Activated naive CD4-positive, alpha-beta T cell treated with Interleukin-2 at 50 U/mL for 16 hours (primary cell): ENCODE measurements around the gene SHH.
"Not testable (repeated sequence)": the region's sequence is repeated elsewhere in the genome, so short reads cannot be mapped to it uniquely, and the experiment has no call there.

ENCODE experiments used
- DNase-seq: peaks from one replicate; pipeline ENCODE4 v3.0.0-alpha.2; 2020

Gene SHH

DNA sequence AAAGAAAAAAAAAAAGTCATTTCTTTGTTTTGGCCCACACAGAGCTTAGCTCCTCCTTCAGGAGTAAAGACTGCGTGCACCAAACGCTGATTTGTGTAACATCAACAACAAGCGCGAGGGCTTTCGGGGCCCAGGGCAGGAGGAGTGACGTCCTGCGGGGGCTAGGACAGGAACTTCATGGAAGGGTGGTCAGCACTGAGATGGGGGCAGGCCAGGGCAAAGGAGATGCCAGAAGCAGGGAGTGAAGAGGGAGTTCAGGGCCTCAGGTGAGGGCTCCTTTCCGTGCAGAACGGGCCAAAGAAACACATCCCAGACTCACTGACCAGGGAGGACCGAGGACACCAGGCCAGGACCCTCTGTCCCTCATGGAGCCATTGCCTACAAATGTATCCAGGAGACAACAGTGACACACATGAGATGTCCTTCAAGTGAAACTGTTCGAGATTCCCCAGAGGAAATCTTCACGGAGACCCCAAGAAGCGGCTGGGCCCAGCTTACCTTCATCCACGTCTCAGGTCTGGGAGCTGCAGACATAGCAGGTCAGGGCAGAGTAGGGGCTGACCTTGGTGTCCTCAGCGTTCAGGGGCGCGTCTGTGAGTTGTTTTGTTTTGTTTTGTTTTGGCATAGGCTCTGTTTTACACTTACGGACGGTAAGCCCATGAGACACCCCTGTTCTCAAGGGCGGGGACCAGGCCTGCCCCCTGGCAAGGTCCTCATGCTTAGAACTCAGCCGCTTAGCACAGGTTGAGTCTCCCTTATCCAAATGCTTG lies 30.4 kb upstream of the SHH start:
- no peak for DNase-seq

DNA sequence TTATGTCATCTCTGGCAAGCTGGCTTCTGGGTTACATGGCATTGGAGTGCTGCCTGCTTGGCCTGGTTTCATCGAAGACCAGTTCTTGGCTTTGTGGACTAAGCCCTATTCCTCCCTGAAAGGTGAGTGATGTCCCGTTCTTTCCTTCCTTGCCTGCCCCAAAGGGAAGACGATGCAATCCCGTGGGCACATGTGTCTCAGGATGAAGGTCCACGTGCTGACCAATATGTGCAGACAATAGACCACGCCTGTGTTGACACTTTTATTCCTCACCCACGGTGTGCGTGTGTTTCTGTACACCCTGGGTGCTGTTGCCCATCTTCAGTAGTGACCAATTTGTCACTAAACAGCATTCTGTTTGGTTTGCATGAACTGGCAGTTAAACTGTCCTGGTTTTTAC lies 28.6 kb upstream of the SHH start:
- DNase-seq, result no peak

GRCh38 chr7:155840262-155840885 lies 28.1 kb upstream of the SHH start:
- DNase-seq, result no peak

DNA sequence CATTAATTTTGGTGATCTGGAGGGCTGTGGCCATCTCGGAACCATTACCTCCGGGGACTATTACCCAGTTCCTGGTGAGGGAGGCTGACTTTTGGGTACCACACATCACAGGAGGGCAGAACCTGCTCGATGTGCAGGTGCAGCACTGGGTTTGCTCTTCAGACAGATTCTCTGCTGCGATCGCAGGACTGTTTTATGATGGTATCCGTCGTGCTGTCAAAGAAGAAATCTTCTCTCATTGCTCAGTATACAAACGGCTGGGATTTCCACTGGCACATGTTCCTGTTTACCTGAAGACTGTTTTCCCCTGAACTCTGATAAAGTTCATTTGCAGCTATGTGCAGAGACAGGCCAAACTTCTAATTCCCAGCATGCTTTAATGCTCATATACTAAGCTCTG lies 27.2 kb upstream of the SHH start:
- DNase-seq, result no peak

GRCh38 chr7:155838312-155838711 lies 26.0 kb upstream of the SHH start:
- not testable (repeated sequence) for DNase-seq

GRCh38 chr7:155837126-155837479 lies 24.8 kb upstream of the SHH start:
- no peak for DNase-seq

- no peak for DNase-seq
Observed at GRCh38 chr7:155836216-155837125, 24.2 kb upstream of the SHH start.

GRCh38 chr7:155835446-155836215 lies 23.4 kb upstream of the SHH start:
- no peak for DNase-seq

DNA sequence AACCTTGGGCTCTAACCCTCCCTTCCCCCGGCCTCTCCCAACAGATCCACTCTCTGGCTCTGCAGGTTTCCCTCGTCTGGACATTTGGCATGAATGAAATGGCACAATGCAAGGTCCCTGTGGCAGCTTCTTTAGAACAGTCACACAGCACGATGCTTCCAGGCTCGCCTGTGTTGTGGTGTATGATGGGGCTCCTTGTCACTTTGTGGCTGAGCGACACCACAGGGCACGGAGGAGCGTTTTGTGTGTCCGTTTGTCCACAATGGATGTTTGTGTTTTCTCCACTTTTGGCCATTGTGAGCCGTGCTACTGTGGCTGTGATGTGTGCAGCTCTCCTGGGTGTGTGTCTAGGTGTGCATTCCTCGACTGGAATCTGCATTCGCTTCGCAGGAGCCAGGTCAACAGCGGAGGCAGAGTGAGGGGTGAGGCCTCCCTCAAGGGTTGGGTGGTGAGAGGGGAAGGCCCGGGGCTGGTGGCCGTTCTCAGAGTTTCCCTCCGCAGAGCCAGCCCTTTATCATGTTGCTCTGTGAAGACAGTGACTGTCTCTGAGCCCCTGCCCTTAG lies 22.3 kb upstream of the SHH start:
- no peak for DNase-seq

DNA sequence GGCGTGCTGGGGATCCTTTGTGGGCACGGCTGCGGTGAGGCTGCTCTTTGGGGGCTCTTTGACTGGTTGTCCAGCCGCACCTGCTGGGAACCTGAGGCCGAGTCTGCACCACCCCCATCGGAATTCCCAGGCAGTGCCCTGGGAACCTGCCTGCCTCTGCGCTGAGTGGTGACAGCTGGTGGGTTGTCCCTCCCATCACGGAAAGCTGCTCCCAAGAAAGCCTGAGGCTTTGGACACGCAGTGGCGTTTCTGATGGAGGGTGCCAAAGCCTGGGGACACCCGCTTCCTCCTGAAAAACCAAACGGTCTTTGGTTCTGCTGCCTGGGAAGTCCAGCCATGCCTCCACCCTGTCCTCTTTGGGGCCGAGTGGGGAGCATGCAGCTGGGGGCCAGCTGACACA lies 21.4 kb upstream of the SHH start:
- DNase-seq, result no peak

GRCh38 chr7:155832581-155832981 lies 20.3 kb upstream of the SHH start:
- no peak for DNase-seq

DNA sequence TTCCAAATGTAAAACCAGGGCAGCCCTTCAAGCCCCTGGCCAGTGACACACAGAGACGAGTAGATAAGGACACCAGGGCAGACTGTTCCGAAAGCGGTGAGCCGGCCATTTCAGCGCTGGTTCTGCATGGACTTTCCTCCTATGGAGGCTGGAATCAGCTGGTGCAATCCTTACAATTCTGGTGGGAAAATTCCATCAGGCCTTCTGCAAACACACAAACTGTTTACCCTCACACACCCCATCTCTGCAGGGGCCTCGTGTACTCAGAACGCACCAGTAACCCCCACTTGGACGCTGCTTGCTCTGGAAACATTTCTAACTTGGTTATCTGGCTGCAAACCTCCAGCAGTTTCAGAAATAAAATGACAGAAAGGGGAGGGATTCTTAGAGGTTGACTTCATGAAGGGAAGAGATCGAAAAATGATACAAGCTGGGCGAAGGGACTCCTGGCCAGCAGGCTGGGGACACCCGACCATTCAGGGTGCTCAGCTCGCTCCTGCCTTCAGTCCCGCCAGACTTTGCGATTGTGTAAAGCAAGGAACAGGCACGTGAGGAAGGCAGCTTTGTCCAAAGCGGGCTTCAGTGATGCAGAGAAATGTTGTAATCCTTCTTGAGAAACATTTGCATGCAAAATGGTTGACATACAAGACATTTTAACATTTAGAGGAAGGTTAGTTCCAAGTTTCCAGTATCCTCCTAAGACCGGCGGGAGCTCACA lies 19.7 kb upstream of the SHH start:
- DNase-seq, result no peak

DNA sequence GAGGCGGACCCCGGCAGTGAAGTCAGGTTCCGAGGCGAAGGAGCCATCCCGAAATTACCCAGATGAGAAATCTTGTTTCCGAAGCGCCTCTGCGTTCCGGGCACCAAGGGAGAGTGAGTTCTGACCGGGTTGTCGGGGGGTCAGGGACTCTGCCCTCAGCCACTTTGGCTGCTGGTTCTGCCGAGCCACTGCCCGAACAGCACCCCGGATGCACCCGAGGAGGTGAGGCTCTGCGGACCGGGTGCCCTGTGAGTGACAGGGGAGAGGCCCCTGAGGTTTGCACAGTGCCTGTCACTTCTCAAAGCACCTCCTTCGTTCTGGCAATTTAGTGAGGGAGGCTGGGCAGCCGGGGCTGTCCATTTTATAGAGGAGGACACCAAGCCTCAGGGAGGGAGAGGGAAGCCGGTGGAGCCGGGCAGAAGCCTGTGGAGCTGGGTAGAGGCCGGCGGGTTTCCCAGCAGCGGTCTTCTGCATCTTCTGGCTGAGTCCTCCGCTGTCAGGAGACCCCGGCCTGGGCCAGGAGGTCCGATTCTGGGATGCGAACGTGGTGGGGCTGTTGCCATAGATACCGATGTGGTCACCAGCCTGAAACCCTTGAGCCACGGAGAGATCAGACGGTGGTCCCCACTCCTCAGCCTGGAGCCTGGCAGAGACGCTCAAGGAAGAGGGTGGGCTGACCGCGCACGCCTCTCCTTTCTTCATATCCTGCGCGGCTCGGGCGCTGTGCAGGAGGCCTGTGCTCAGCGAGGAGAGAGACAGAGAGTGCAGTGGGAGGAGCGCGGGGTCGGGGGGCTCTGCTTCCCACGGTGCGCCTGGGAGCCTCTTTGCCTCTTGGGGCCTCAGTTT lies 18.9 kb upstream of the SHH start:
- DNase-seq, result no peak

GRCh38 chr7:155829796-155830470 lies 17.7 kb upstream of the SHH start:
- no peak for DNase-seq

DNA sequence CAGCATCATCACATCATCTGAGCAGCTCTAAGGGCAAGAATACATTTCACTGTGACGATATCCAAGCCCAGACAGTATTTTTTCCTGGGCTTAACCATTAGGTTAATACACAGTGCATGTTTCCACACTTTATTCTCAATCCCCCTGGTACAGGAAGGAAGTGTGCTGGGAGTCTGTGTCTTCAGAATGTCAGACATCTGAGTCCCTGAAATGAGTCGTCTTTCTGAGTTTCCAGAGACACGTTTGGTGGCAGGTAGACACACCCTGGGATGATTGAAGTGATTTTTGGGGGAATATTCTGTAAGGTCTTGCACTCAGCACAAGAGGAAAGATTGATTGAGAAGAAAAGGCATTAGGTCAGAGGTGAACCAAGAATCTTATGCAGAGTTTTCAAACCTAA lies 13.1 kb upstream of the SHH start:
- DNase-seq, result no peak

DNA sequence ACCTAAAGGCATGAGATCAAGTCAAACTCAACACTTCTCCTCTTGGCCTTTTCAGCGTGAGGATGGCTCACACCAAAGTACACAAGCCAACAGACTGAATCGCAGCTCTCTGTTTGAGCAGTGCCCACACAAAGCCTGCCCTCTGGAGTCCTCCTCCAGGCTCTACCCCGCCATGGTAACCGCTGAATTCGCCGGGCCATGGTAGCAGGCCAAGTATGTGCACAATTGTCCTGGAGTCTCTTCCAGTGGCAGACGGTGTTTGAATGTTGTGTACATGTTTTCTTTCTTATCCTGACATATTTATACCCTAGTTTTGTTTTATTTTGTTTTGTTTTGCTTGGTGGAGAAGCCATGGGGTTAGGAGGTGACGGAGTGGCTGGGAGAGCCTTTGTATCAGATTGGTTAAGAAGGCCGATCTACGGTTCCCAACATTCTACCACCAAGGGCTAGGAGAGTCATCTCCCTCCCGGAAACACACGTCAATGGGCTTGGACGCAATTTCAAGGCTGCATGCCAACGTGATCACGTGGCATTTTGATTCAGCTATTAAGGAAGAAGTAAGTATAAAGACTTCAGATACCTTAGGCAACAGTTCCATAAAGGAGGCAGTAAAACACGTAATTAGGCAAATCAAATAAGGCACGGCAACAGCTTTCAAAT lies 12.1 kb upstream of the SHH start:
- no peak for DNase-seq

DNA sequence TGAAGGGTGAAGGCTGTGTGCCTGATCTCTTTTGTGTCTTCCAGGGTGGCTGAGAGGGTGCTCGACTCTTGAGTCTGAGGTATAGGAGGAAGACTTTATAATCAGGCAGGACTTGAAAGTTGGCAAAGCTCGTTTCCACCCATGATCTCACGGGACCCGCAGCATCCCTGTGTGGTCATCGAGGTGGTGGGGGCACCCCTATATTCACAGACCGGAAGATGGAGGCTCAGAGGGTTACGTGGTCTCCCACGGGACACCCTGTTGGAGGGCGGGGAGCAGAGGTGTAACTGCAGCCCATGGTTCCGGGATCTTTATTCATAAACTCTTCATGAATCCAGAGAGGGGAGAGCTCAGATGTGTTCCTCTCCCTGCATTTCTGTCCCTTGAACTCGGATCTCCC lies 9.6 kb upstream of the SHH start:
- DNase-seq, result no peak

DNA sequence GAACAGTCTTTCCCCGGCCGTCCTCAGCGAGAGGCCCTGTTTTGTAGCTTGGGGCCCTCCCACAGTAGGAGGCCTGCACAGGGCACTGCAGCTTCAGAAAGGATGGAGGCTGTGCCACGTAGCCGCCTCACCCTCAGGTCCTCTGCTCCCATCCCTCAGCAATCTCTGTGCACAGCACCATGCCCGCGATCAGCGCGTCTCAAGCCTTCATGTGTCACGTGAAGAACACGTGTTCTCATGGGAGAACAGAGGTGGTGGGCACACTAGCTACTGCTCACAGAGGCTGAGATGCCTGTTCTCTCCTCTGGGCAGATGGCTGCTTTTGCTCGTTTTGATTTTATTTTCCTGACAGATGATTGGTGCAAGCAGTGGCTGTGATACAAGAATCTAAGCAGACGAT lies 8.5 kb upstream of the SHH start:
- DNase-seq, result no peak

GRCh38 chr7:155820246-155820645 lies 8.0 kb upstream of the SHH start:
- no peak for DNase-seq

- no peak for DNase-seq
Observed at GRCh38 chr7:155819186-155819585, 6.9 kb upstream of the SHH start.
